COLO668 (cell line): Measurements from ENCODE around the gene MYL5.
A peak's percentile ranks its signal among the peaks of the same experiment; 100 is the strongest.
"Not testable (repeated sequence)": the region's sequence is repeated elsewhere in the genome, so short reads cannot be mapped to it uniquely, and the experiment has no call there.

Source experiments
- DNase-seq: peaks from one replicate; lab custom pipeline; 2025; ENCODE audit not compliant: unreplicated experiment; lab: John Stamatoyannopoulos, UW

Gene MYL5

DNA sequence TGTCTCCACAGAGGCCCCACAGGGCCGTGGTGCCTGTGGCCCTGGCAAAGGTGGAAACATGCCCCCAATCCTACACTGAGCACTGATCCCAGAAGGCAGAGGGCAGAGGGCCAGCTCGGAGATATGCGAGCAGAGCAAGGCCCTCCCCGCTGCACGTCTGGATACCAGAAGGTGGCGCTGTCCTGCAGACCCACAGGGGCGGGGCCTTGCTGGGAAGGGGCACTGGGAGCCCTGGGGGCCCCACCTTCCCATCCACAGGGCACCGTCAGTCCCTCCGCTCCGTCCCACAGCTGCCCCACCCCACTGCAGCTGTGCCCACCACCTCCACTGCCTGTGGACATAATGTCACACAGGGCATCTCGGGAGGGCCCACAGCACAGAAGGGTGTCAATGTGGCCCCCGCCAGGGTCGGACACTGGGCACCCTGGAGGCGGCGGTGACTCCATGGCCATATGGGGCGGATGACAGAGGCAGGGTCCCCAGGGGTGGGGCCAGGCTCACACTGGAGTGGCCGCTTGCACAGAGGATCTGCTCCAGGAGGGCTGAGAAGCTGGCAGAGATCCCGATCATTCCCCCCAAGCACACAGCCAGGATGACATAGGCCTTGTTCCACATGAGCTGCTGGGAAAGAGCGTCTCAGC, 9.8 kb downstream of the MYL5 start:
- peak; percentile 71 for DNase-seq

DNA sequence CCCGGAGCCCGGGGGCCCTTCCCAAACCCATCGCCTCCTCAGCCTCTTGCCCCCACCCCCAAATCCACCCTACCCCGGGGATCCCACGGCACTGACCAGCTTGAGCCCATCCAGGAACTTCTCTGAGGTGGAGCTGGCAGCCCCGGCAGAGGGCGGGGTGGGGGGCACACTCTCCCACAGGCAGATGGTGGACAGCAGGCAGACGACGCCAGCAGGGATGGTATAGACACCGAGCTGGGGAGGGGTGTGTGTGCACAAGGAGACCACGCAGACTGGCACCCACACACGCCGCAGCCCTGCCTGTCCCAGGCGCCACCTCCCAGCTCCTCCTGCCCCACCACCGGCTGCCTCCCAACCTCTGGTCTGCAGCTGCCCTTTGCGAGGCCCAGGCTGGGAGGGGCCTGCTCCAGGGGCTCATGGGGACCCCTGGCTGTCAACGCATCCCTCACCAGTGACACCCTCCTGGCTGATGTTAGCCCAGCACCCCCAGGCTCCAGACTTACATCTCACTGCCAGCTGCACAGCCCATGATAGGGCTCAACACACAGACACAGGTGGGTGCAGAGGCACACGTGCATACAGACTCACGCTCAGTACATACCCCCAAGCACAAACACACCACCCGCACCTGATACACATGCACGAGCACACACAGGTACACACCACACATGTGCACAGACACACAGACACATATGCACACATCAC, 10.4 kb downstream of the MYL5 start:
- DNase-seq = no peak

- no peak for DNase-seq
Observed at GRCh38 chr4:685679-686412, 11.5 kb downstream of the MYL5 start.

GRCh38 chr4:686413-687040, 12.2 kb downstream of the MYL5 start:
- peak; percentile 16 for DNase-seq

DNA sequence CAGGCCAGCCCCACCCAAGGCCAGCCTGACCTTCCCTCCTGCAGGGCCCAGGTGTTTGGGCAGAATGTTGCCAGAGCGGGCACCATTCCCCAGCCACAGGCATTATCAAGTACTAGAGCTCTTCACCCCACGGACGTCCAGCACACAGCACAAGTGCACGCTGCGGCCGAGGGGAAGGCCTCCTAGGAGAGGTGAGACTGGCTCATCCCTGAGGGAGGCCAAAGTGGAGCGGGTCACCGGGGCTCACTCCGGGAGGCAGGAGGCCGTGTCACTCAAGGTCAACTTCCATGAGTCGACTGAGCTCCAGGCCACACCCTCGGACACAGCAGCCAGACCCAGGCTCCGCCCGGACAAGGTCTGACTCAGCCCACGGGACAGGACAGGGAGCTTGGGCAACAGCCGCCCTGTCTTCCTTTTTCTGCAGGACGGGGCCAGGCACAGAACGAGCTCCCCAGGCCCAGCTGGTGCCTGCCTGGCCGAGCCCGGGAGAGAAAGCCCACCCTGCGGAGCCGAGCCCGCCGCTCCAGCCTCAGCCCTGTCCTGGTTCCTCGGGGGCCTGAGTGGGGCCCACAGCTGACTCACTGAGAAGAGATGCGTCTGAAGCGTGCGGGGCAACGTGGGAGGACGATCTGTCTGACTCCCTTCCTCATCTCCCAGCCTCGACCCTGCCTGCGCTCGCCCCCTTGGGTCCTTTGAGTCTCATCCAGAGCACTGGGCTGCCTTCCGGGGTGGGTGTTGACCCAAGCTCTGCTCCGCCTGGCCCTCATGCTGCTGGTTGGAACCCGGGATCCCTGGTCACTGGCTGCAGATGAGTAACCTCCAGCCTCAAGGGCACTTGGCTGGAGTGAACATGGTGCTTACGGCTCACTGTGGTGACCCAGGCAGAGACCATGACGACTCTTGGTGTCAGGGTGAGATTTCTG, 13.0 kb downstream of the MYL5 start:
- no peak for DNase-seq

DNA sequence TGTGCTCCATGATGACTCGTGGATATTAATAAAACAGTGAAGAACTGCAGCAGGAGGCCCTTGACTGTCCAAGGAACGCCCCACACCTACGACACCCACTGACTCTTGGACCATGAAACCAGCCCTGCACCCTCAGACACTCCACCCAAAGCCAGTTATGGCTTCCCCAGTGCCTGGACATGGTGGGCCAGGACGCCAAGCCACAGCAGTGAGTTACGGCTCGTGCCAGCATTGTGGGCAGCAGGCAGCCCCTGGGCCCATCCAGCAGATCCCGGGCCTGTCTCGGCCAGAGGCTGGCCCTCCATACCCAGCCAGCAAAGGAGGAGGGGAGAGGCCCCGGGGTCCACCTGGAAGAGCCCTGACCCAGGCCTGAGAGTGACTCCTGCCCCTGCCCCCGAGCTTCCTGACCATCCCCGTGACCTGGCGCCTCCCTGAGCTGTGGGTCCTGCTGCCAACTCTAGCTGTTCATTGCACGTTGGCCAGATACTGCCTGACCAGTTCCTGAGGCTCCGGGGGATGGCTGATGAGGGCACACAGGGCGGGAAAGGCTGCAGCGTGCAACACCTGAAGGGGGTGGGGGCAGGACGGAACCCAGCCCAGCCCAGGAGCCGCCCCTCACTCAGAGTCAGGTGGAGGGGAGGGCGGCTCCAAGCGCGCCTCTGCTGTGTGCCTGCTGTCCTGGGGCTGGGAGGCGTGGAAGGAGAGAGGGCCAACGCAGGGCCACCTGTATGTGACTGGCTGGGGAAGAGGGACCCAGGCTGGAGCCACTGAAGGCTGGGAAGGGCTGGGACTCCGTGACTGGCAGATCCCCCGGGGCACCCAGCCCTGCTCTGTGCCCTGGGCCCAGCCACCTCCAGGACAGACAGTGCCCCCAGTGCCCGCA, 13.9 kb downstream of the MYL5 start:
- no peak for DNase-seq

- DNase-seq = no peak
Observed at GRCh38 chr4:688854-689681, 14.7 kb downstream of the MYL5 start, which contains the start of gene SLC49A3. Gene SLC49A3 (minus strand): TSS chr4:689151. CDS start chr4:689127, 24 bp downstream.

DNA sequence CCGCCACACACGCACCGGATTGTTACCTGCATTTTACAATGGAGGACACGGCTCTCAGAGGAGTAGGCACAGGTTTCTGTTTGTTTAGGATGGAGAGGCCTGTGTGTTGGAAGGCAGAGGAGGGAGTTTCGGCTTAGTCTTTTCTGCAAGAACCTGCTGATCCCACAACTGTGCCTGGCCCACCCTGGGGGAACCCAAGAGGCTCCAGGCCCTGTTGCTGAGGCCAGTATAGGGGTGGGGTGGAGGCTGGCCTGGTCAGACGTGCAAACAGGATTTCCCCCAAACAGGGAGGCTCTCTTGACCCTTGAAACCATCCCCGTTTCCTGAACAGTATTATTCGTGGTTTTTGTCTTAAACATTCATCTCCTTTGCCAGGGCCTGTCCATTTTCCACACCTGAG, 15.4 kb downstream of the MYL5 start:
- no peak for DNase-seq

DNA sequence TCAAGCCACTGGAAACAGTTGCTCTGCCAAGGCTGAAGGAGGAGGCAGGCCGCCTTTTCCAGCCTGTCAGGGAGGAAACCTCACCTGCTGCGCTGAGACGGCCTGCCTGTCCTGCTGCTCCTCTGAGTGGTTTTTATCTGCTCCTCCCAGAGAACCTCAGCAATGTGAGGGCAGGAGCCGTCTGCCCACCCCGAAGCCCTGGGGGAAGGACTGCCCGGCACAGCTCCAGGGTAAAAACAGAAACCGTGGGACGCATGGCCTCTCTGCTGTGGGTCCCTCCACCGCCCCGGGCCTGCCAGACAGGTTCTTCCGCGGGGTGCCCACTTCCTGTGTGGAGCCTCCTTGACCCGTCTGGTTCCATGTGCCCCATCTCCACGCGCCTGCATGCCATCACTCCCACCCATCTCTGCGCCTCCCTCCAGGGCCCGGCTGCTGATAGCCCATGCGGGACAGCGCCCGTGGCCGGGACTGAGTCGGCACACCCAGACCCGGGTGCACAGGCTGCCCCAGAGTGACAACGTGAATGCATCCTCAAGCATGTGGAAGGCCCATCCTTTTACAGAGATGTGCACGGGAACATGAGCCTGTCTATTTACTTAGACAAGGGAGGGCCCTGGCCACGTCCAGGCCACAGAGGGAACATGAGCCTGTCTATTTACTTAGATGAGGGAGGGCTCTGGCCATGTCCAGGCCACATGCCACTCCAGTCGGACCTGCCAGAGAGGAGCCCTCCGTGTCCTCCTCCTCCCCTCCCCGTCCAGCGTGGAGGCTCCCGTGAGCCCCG, 18.6 kb downstream of the MYL5 start:
- DNase-seq = peak; percentile 48

DNA sequence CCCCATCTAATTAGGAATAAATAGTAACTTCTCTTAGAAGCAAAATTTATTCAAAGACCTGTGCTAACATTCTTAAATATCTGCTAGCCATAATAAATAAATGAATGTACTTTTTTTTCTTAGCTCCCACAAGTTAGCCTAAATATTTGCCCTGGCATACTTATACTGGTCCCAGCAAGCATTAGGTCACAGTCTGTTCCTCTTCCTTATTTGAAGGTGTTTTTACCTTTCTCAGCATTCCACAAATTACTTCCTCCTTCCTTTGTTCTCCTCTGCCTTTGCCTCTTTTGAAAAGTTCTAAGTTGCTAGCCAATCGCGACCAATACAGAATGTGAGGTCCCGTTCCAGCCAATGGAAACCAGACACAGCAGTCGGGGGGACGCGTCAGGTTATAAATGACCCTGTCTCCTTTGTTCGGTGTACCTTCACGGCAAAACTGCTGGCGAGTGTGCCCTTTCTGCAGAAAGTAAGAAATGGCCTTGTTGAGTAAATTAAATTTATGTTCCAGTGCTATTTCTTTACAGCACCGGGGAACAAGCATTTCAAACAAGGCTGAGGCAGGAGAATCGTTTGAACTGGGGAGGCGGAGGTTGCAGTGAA, 20.1 kb downstream of the MYL5 start:
- not testable (repeated sequence) for DNase-seq

DNA sequence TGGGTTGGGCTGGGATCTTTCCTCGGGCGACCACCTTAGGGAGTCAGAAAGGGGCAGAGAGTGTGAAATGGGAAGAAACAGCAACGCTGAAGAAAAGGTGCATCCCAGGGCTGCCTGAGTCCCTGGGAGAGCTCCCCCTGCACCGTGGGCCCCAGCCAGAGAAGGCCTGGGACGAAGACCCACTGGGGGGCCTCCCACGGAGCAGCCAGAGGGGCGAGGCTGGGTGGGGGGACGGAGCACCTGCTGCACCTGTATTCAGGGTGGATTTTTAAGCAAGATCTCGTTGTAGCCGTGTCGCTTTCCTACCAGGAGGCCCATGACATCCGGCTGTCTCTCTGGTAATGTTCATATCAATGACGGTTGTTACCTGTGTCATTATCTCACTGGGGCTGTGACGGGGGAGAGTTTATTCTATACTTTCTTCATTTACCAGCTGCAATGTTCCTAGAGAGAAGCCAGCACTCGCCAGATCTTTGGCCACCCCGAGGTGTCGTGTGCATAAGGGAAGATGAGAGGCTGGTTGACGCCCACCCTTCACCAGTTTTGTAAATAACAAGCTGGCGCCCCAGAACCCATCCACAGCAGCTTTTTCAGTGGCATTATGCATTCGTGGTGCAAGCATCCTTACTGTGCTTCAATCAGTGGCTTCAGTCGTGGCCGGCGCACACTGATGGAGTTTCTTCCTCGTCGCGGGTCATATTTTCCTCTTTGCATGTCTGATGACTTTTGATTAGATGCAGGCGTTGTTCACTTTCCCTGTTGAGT, 25.7 kb downstream of the MYL5 start:
- DNase-seq = no peak

DNA sequence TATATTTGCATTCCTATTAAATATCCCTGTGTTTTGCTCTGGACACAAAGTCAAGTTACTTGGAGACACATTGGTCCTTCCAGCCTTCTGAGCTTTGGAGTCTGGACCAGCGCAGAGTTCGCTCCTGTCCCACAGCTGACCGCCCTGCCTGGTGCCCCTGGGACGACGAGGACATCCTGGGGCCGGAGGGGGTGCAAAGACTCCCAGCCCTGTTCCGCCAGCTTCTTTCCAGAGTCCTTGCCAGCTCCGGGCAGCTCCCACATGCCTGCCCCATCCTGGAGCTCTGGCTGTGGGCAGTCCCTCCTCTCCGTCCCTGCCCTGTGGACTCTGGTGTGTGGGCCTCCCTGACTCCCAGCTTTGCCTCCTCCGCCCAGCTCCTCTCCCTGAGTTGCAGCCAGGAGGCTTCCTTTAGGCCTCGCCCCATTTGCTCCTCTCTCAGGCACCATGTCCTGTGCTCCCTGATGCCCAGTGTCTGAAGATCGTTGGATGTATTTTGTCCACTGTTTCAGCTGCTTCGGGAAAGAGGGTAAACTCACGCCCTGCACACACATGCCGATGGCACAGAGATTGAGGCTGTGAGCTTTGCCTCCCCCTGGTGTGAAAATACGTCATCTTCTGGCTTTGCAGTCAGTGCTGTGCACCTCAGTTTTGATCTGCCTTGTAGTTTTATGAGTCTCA, 26.4 kb downstream of the MYL5 start:
- no peak for DNase-seq

- DNase-seq = no peak
Observed at GRCh38 chr4:702618-703048, 28.3 kb downstream of the MYL5 start.

DNA sequence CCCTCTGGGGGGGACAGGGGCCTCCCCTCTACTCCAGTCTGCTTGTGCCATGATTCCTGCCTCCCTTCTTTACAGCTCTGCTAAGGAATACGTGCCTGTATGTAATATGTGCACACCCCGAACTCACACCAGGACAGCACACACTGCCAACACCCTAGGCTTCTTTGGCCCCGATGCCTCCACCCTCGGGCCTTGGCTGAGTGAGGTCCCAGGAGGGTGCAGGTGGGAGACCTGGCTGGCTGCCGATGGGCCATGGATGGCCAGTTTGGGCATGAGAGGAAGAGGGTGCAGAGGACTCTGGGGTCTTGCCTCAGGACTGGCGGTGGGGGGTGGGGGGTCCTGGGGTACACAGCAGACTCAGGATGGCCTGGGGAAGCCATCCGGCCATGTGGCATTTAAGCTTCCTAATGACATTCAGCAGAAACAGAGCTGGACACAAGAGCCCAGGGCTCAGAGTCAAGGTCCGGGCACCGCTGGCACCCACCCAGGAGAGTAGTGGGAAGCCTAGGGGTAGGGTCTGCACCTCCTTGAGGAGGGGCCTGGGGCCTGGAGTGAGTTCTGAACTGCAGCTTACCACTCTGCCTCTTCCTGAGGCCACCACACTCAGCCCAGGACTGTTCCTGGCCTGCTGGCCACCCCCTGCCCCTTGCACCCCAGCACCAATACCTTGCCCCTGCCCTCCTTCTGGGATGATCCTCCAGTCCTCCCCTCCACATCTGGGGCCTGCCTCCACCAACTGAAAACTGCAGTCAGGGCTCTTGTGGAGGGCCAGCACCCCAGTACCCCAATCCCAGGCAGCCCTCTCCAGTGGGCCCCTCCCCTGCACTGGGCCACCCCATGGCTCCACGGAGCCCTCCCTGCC, 29.2 kb downstream of the MYL5 start:
- DNase-seq = no peak

DNA sequence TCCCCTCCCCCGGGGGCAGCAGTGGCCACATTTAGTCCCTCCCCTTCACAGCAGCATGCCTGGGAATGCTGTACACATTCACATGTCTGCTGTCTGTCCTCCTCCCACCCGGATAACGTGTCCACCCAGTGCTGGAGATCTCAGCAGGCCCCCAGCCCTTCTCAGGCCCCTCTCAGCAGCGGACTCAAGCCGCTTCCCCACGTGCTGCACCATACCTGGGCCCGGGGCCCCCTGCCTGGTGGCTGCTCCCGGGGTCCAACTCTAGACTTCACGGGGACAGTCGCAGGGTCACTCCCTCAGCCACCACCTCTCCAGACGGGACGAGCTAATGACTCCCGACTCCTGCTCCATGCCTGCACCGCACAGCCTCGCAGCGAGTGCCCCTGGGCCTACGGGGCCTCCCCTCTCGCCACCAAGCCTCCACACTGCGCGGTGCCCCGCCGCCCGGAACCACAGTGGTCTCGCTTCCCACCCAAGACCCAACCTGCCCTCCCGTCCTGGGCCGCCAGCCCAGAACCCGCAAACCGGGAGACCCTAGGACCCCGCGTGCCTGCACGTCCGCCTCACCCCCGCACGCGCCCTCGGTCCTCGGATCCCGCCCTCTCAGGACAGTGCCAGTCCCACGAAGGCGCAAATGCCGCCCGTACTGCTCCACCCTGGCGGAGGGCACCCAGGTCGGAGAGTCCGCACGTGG, 30.0 kb downstream of the MYL5 start:
- no peak for DNase-seq
